Omental fat pad (tissue), 4 donors: ENCODE measurements around the gene TMIE. TPM values are rescaled to one million over a fixed set of nuclear protein-coding genes. Genes with fewer than 3 reads are reported as not detected.
"Not testable (repeated sequence)": the region's sequence is repeated elsewhere in the genome, so short reads cannot be mapped to it uniquely, and the experiment has no call there.

Experiments
- ATAC-seq: fragments of 150-250 bp; one replicate; pipeline ENCODE4 v1.9.1; 2016; ENCODE audit warnings: mild to moderate bottlenecking, moderate library complexity; ENCODE audit not compliant: low FRiP score
- DNase-seq: peaks from one replicate; pipeline ENCODE4 v3.0.0-alpha.2; 2019; ENCODE audit warnings: low spot score
- small RNA-seq: library from RNA; depleted of rRNA; stranded (forward); fragments of <200 nt; gene quantifications from one replicate; pipeline ENCODE3, GENCODE V24; 2016
- total RNA-seq, 4 donors: library from RNA; depleted of rRNA; stranded (reverse); fragments of >200 nt; gene quantifications; one replicate each; pipeline ENCODE4 v1.1.0, GENCODE V29; 2016
- TF ChIP-seq, protein P1 (sequence below), 3 donors: fragments of 450-650 bp; IDR thresholded peaks; one replicate each; pipeline ENCODE4 v1.5.1; 2016 to 2017; ENCODE audit warnings: antibody characterized with exemption in 3 of 3, mild to moderate bottlenecking in 3 of 3, moderate library complexity in 2 of 3

The TMIE gene
- total RNA-seq, 4 donors from 2014 or later = 0.79 TPM; not detected in 3

DNA sequence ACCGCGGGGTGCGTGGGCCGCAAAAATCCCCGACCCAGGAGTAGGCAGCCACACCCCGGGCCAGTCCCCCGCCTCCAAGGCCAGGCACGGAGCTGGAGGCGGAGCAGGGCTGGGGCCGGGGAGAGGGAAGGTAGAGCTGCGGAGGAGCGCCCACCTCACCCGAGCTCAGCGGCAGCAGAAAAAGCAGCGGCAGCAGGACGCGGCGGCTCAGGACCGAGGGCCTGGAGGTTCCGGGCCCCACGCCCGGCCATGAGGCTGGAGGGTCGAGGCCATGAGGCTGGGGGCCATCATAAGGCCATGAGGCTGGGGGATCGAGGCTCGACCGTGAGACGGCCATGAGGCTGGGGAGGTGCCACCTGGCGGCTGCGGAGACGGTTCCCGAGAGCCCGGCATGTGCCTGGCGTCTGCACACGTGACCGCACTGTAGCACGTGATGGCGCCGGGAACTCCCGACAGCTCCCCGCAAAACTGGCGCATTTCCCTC, 49.4 kb downstream of the TMIE start:
- no peak for ATAC-seq
- DNase-seq = no peak
- TF ChIP-seq, protein P1, sequence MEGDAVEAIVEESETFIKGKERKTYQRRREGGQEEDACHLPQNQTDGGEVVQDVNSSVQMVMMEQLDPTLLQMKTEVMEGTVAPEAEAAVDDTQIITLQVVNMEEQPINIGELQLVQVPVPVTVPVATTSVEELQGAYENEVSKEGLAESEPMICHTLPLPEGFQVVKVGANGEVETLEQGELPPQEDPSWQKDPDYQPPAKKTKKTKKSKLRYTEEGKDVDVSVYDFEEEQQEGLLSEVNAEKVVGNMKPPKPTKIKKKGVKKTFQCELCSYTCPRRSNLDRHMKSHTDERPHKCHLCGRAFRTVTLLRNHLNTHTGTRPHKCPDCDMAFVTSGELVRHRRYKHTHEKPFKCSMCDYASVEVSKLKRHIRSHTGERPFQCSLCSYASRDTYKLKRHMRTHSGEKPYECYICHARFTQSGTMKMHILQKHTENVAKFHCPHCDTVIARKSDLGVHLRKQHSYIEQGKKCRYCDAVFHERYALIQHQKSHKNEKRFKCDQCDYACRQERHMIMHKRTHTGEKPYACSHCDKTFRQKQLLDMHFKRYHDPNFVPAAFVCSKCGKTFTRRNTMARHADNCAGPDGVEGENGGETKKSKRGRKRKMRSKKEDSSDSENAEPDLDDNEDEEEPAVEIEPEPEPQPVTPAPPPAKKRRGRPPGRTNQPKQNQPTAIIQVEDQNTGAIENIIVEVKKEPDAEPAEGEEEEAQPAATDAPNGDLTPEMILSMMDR (IDR thresholded peaks at IDR 0.05) = no peak

DNA sequence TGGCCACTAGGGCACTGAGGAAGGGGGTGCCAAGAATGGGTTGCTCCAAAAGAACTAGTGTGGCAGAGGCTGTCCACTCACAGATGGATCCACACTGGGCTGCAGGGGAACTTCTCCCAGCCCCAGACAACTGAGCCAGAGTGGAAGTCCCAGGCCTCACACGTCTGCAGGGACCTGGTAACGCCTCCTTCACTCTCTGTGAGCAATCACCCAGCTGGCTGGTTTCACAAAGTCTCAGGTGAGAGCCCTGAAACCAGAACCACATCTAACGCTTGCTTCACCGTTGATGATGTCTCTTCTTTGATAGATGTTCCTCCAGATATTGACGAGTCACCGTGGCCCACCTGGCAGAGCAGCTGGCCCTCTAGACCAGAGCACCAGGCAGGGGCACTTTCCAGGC, 51.9 kb downstream of the TMIE start:
- ATAC-seq, DNase-seq: not testable (repeated sequence)

DNA sequence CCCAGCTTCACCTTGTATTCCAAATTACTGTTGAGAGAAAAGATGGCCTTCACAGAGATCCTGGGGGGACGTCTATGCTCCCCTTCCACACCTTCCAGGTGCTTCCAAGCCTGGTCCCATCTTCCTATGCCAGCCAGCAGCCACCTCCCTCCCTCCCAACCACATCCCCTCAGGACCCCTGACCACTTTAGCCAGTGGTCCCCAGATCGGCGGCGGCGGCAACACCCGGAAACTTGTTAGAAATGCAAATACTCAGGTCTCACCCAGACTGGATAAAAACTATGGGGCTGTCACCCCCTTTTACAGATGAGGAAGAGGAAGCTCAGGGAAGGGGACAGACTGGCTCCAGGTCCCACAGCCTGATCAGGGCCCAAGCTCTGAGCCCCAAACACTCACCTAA, 54.5 kb downstream of the TMIE start:
- no peak for ATAC-seq
- TF ChIP-seq, protein P1 (IDR thresholded peaks at IDR 0.05) = no peak
- DNase-seq = no peak

DNA sequence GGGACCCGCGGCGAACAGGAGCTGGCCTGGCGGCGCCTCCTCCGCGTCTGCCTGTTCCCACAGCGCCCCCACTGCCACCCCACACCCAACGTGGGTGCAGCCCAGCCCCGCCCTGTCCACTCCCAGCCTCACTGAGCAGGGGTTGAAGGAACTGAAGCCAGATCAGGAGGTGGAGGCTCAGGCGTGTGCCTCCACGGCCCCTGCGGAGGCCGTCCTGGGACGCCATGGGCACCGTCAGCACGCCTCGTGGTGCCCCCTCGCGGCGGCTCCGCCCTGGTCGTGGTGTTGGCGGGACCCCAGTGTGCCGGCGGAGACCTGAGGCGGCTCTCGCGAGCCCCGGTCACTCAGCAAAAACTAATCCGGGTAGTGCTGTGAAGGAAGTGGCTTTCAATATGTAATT, 55.5 kb downstream of the TMIE start:
- DNase-seq (no peak), ATAC-seq (no peak)
- TF ChIP-seq, protein P1 (IDR thresholded peaks at IDR 0.05) = no peak

GRCh38 chr3:46759239-46760167, 58.3 kb downstream of the TMIE start:
- DNase-seq (no peak), ATAC-seq (no peak)
- TF ChIP-seq, protein P1 (IDR thresholded peaks at IDR 0.05) = no peak

Small RNA genes within 50 kb of the gene (small RNA-seq; reads per million reads assigned to genes)
- not detected for gene PRSS45

Other genes with a start within 250 kb of the TMIE start
- 1 to 10 TPM; 3.0 to 9.6 (median 6.9) TPM for gene LTF, start 236.5 kb upstream of the TMIE start, total RNA-seq
- not detected for gene RTP3, start 203.4 kb upstream of the TMIE start, total RNA-seq
- gene LRRC2, start 135.1 kb upstream of the TMIE start, total RNA-seq = 1 to 10 TPM; 2.0 to 6.9 (median 3.8) TPM
- gene FAM240A, start 88.9 kb upstream of the TMIE start, total RNA-seq = not detected
- 10 to 100 TPM in 1 of 4 donors, 1 to 10 TPM in 3; 3.7 to 30.6 (median 6.7) TPM for gene ALS2CL, start 7.7 kb upstream of the TMIE start, total RNA-seq
- under 1 TPM in 1 of 4 donors, not detected in 3; 0.32 TPM for gene PRSS50, start 16.5 kb downstream of the TMIE start, total RNA-seq
- 10 to 100 TPM in 1 of 4 donors, 1 to 10 TPM in 3; 3.9 to 11.7 (median 5.0) TPM for gene MYL3, start 162.1 kb downstream of the TMIE start, total RNA-seq
- gene PTH1R, start 176.3 kb downstream of the TMIE start, total RNA-seq = 10 to 100 TPM; 16.1 to 32.3 (median 17.9) TPM